T-cell (primary cell): ENCODE data around the gene TMEM61. TPM values are rescaled to one million over a fixed set of nuclear protein-coding genes. Genes with fewer than 3 reads are reported as not detected.

Experiments
- ATAC-seq, 4 experiments: fragments of 200-7000 bp in 3 of 4; fragments of 150-1000 bp in 1 of 4; cut with Tn5 transposase; replicated peaks in 1 of 4; 1 replicate in 3 of 4; 2 replicates in 1 of 4; pipeline ENCODE4 v1.10.0; 2021; ENCODE audit warnings: moderate library complexity in 3 of 4, mild to moderate bottlenecking in 2 of 4, moderate number of reproducible peaks in 1 of 4
- CTCF ChIA-PET, 2 donors: fragments of 300-600 bp; sonication (Branson Sonifier 250); formaldehyde crosslinking; loops; one replicate each; lab custom pipeline; 2022; ENCODE audit warnings: antibody characterized with exemption in 2 of 2; lab: Charles Lee
- POLR2A ChIA-PET, 2 donors: fragments of 300-600 bp; sonication (Branson Sonifier 250); formaldehyde crosslinking; loops; one replicate each; lab custom pipeline; 2022; ENCODE audit warnings: antibody characterized with exemption in 2 of 2; lab: Charles Lee
- DNase-seq, 35 experiments: peaks; one replicate each; pipeline versions ENCODE4 v3.0.0 to v3.0.0-alpha.2; 2013 to 2023
- H3K27ac ChIP-seq: one replicate; pipeline ENCODE4 v1.5.1; 2013; ENCODE audit warnings: low read length
- H3K27me3 ChIP-seq, 2 experiments: replicated peaks in 1 of 2; 1 replicate in 1 of 2; 2 replicates in 1 of 2; pipeline versions ENCODE4 v1.6.1 to v1.7.0; 2013; ENCODE audit warnings: low read length in 1 of 2, mixed read lengths in 1 of 2; ENCODE audit not compliant: control insufficient read depth in 2 of 2, insufficient read depth in 2 of 2; ENCODE audit errors: extremely low read depth in 1 of 2
- H3K36me3 ChIP-seq, 2 donors: 1 replicate in 1 of 2; 2 replicates in 1 of 2; pipeline versions ENCODE4 v1.6.1 to v1.7.0; 2013; ENCODE audit warnings: low read length in 1 of 2; ENCODE audit not compliant: control insufficient read depth in 2 of 2, insufficient read depth in 1 of 2; ENCODE audit errors: extremely low read depth in 1 of 2
- H3K4me1 ChIP-seq, 2 experiments: 1 replicate in 1 of 2; 2 replicates in 1 of 2; pipeline versions ENCODE4 v1.6.1 to v1.7.0; 2013; ENCODE audit warnings: low read length in 2 of 2, mixed read lengths in 1 of 2; ENCODE audit not compliant: insufficient read depth in 2 of 2, control insufficient read depth in 1 of 2; ENCODE audit errors: extremely low read depth in 1 of 2
- H3K4me3 ChIP-seq, 2 donors: 1 replicate in 1 of 2; 2 replicates in 1 of 2; pipeline versions ENCODE4 v1.5.1 to v1.7.0; 2013; ENCODE audit warnings: mild to moderate bottlenecking in 2 of 2, low read length in 1 of 2, moderate library complexity in 1 of 2; ENCODE audit not compliant: control insufficient read depth in 1 of 2; ENCODE audit errors: extremely low read depth in 1 of 2
- H3K9me3 ChIP-seq: 2 replicates; pipeline ENCODE4 v1.7.0; 2013
- H3K27ac Mint-ChIP-seq, 2 donors: one replicate each; pipeline ENCODE4 v1.8.0; 2020 to 2021; ENCODE audit warnings: mild to moderate bottlenecking in 2 of 2, mixed read lengths in 2 of 2
- H3K27me3 Mint-ChIP-seq, 2 donors: one replicate each; pipeline ENCODE4 v1.8.0; 2021 to 2022; ENCODE audit warnings: mixed read lengths in 2 of 2
- H3K36me3 Mint-ChIP-seq: one replicate; pipeline ENCODE4 v1.8.0; 2021; ENCODE audit warnings: mixed read lengths
- H3K4me1 Mint-ChIP-seq, 3 donors: one replicate each; pipeline ENCODE4 v1.8.0; 2020 to 2022; ENCODE audit warnings: mixed read lengths in 3 of 3, mild to moderate bottlenecking in 1 of 3
- H3K4me3 Mint-ChIP-seq, 3 donors: one replicate each; pipeline ENCODE4 v1.8.0; 2020 to 2022; ENCODE audit warnings: mild to moderate bottlenecking in 3 of 3, mixed read lengths in 3 of 3, moderate library complexity in 3 of 3
- H3K9me3 Mint-ChIP-seq, 3 donors: one replicate each; pipeline ENCODE4 v1.8.0; 2020 to 2022; ENCODE audit warnings: mixed read lengths in 3 of 3
- WGBS: methylation state at CpG from one replicate; pipeline ENCODE4 v1.1.5; 2013; ENCODE audit warnings: missing lambda C conversion rate; ENCODE audit not compliant: insufficient coverage; 5-methylcytosine and 5-hydroxymethylcytosine counted together
- total RNA-seq, 35 experiments: library from RNA in 6 of 35; stranded (reverse) in 6 of 35; fragments of 120-200 nt in 1 of 35; gene quantifications; one replicate each; pipeline versions ENCODE4 v1.2.1 to v1.2.4 and lab custom pipeline; 2013 to 2026

The TMEM61 gene
- total RNA-seq, 5 donors from 2014 or later (not counting 1 experiment from before 2014, with no cell fraction given), result not detected

DNA sequence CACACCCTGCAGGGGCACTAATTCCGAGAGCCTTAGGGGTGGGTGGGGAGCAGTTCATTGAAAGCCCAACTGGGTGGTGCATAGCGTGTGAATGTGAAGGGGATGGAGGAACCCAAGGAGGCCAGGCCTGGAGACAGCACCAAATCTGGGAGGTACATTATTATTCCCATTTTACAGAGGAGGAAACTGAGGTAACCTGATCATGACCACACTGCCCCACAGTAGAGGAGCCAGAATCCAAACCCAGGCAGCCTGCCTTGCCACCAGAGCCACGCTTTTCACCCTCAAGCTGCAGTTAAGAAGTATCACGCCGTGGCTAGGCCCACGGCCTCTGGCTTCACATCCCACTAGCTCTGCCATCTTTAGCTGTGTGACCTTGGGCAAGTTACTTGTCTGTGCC is 17.7 kb downstream of the TMEM61 start:
- peaks cover 0 to 27% of the 10 kb centered on the region in 2 experiments for H3K4me1 ChIP-seq
- 62% methylated on average over 2 of the region's 6 CpGs for WGBS

DNA sequence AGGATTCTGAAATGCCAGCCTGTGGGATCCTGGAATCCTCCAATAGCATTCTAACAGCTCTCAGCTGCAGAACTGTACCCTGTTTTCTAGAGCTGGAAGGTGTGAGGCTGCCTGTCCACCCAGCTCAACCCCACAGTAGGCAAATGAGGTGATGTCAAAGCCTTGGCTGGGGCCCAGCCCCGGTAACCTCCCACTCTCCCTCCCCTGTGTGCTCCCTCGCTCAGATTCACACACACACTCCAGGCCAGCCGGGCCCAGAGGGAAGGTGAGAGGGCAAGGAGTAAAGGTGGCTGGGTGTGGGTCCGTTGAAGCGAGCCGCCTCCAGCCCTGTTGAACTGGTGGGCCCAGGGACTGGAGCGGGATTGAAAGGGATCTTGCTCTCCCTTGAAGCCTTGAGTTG is 18.2 kb downstream of the TMEM61 start, which contains the start of gene BSND:
Gene BSND, plus strand, starts transcription at position 257 of the 400 bp plus-strand sequence. CDS start 254 bp downstream, outside the sequence.
- Mint-ChIP-seq H3K4me3 (no peak within 1 kb of the TSS), H3K27ac (no peak within 1 kb of the TSS), H3K36me3 (no peaks in the 10 kb centered on the region), H3K9me3 (no peaks in the 10 kb centered on the region), H3K27me3 (peaks cover 29 to 44% of the 10 kb centered on the region in 2 donors), H3K4me1 (peaks cover 24 to 26% (median 25%) of the 10 kb centered on the region in 3 donors)
- WGBS, result 95% methylated on average over 4 of the region's 7 CpGs
- ChIA-PET POLR2A (no interaction called here), CTCF (interaction anchor here in 1 of 2 donors (1.0 kb wide), 1 partner anchor 54 kb away, joined by 3 read pairs; no protein-coding TSS in a partner anchor)
- ATAC-seq, result no peak
- Histone ChIP-seq H3K4me3 (no peak within 1 kb of the TSS), H3K4me1 (peaks cover 0 to 27% of the 10 kb centered on the region in 2 experiments), H3K36me3 (no peaks in the 10 kb centered on the region), H3K9me3 (no peaks in the 10 kb centered on the region), H3K27me3 (peaks cover 7 to 67% of the 10 kb centered on the region in 2 experiments), H3K27ac (no peak within 1 kb of the TSS)
- no peak for DNase-seq

More for the DNA sequence above, 17.7 kb downstream of the TMEM61 start:
- ATAC-seq (no peak), DNase-seq (no peak)
- Mint-ChIP-seq H3K9me3 (no peaks in the 10 kb centered on the region), H3K36me3 (no peaks in the 10 kb centered on the region), H3K4me3 (no peak overlapping the region), H3K27ac (no peak overlapping the region), H3K27me3 (peaks cover 29 to 44% of the 10 kb centered on the region in 2 donors), H3K4me1 (peaks cover 24 to 26% (median 25%) of the 10 kb centered on the region in 3 donors)
- ChIA-PET POLR2A (no interaction called here), CTCF (interaction anchor here in 1 of 2 donors (1.0 kb wide), 1 partner anchor 53 kb away, joined by 3 read pairs; no protein-coding TSS in a partner anchor)
- Histone ChIP-seq H3K27me3 (peaks cover 7 to 67% of the 10 kb centered on the region in 2 experiments), H3K27ac (no peak overlapping the region), H3K36me3 (no peaks in the 10 kb centered on the region), H3K9me3 (no peaks in the 10 kb centered on the region), H3K4me3 (no peak overlapping the region)

DNA sequence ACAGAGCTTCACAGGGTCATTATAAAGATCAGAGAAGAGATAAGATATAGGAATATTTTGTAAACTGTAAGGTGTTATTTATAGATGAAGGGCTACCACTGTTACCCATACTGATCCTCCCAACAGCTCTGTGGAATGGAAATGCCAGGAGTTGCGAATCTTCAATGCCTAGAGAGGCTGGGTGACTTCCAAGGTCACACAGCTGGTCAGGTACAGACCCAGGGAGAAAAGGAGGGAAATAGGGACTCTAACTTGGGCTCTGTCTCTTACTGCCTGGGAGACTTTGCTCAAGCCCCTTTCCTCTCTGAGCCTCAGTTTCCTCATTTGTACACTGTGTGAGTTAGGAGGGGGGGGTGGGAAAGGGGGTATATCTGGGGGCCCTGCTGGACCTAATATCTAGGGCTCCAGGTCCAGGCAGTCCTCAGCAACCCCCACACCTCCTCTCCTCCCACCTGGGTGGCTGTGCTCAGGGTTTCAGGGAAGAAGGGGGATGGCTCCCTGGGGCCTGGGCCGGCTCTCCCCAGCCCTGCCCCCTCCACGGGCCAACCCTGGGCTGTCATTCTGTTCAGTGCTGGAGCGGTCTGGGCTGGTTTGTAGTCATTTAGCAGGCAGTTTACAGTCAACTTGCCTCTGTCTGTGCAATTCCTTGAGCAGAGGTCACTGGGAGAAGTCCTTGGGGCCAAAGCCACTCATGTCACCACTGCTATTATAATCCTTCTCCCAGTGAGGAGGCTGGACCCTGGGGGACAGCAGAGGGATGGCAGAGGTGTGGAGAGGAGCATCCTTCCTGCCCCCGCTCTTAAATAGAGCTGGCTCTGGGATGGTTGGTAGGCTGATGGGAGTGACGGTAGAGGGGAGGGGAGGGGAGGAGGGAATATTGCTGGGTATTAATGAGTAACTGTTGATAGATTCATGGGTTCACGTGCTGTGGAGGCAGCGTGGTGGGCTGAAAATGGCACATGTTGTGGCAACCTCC is 20.0 kb downstream of the TMEM61 start:
- Histone ChIP-seq H3K9me3 (no peaks in the 10 kb centered on the region), H3K27me3 (peaks cover 7 to 62% of the 10 kb centered on the region in 2 experiments), H3K27ac (no peak overlapping the region), H3K36me3 (no peaks in the 10 kb centered on the region), H3K4me1 (peaks cover 0 to 22% of the 10 kb centered on the region in 2 experiments), H3K4me3 (no peak overlapping the region)
- H3K4me3 Mint-ChIP-seq, result no peak overlapping the region
- 100% methylated on average over 1 of the region's 8 CpGs for WGBS
- no peak for DNase-seq
- H3K9me3 Mint-ChIP-seq, result no peaks in the 10 kb centered on the region
- POLR2A ChIA-PET, result no interaction called here
- ATAC-seq, result no peak
- no peaks in the 10 kb centered on the region for H3K36me3 Mint-ChIP-seq
- peaks cover 24 to 38% of the 10 kb centered on the region in 2 donors for H3K27me3 Mint-ChIP-seq
- CTCF ChIA-PET, result no interaction called here
- H3K27ac Mint-ChIP-seq, result no peak overlapping the region
- peaks cover 19 to 20% (median 19%) of the 10 kb centered on the region in 3 donors for H3K4me1 Mint-ChIP-seq

DNA sequence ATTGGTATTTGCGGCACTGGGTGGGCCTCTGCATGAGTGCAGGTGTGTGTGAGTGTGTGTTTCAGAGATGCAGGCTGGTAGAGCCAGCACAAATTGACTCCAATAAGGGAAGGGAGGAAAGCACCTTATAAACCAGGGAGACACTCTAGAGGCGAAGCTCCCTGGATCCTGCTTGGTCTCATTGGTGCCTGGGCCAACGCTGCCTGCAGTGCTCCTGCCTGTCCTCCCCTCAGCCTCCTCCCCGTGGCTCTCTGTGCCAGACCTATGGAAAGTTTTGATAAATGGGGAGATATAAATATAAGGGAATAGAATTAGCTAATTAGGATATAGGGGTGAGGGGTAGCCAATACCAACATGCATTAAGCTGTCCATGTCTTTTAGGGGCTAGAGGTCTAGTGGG is 20.9 kb downstream of the TMEM61 start:
- Histone ChIP-seq H3K27ac (no peak overlapping the region), H3K27me3 (peaks cover 7 to 53% of the 10 kb centered on the region in 2 experiments), H3K36me3 (no peaks in the 10 kb centered on the region), H3K9me3 (no peaks in the 10 kb centered on the region), H3K4me1 (peaks cover 0 to 13% of the 10 kb centered on the region in 2 experiments), H3K4me3 (no peak overlapping the region)
- 76% methylated on average over 2 of the region's 4 CpGs for WGBS
- peaks cover 10 to 11% (median 10%) of the 10 kb centered on the region in 3 donors for H3K4me1 Mint-ChIP-seq
- POLR2A ChIA-PET, result no interaction called here
- H3K9me3 Mint-ChIP-seq, result no peaks in the 10 kb centered on the region
- H3K36me3 Mint-ChIP-seq, result no peaks in the 10 kb centered on the region
- H3K4me3 Mint-ChIP-seq, result no peak overlapping the region
- ATAC-seq (no peak), DNase-seq (no peak)
- no peak overlapping the region for H3K27ac Mint-ChIP-seq
- peaks cover 16 to 29% of the 10 kb centered on the region in 2 donors for H3K27me3 Mint-ChIP-seq
- CTCF ChIA-PET, result interaction anchor here in 1 of 2 donors (1.5 kb wide), 1 partner anchor 56 kb away, joined by 4 read pairs; no protein-coding TSS in a partner anchor

DNA sequence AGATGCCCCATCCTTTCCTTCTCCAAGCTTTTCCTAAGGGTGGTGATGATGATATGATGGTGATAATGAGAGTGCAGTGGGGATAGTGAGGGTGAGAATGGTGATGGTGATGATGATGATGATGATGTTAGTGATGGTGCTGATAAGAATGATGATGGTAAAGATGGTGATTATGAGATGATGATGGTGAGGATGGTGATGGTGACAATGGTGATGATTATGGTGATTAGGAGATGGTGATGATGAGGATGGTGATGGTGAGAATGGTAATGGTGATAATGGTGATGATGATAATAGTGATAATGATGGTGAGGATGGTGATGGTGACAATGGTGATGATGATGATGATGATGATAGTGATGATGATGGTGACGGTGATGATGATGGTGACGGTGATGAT is 22.3 kb downstream of the TMEM61 start:
- Histone ChIP-seq H3K4me1 (no peaks in the 10 kb centered on the region), H3K9me3 (no peaks in the 10 kb centered on the region), H3K4me3 (no peak overlapping the region), H3K36me3 (no peaks in the 10 kb centered on the region), H3K27me3 (peaks cover 7 to 39% of the 10 kb centered on the region in 2 experiments), H3K27ac (no peak overlapping the region)
- Mint-ChIP-seq H3K4me1 (no peaks in the 10 kb centered on the region), H3K27ac (no peak overlapping the region), H3K9me3 (no peaks in the 10 kb centered on the region), H3K27me3 (peaks cover 7 to 16% of the 10 kb centered on the region in 2 donors), H3K36me3 (no peaks in the 10 kb centered on the region), H3K4me3 (no peak overlapping the region)
- no peak for DNase-seq
- ChIA-PET CTCF (interaction anchor here (1.0 to 1.5 kb wide), 2 partner anchors 58 kb away, joined by 4 read pairs; no protein-coding TSS in a partner anchor), POLR2A (no interaction called here)
- no peak for ATAC-seq
- no CpG with 5 or more reads among the region's 2 CpGs for WGBS

DNA sequence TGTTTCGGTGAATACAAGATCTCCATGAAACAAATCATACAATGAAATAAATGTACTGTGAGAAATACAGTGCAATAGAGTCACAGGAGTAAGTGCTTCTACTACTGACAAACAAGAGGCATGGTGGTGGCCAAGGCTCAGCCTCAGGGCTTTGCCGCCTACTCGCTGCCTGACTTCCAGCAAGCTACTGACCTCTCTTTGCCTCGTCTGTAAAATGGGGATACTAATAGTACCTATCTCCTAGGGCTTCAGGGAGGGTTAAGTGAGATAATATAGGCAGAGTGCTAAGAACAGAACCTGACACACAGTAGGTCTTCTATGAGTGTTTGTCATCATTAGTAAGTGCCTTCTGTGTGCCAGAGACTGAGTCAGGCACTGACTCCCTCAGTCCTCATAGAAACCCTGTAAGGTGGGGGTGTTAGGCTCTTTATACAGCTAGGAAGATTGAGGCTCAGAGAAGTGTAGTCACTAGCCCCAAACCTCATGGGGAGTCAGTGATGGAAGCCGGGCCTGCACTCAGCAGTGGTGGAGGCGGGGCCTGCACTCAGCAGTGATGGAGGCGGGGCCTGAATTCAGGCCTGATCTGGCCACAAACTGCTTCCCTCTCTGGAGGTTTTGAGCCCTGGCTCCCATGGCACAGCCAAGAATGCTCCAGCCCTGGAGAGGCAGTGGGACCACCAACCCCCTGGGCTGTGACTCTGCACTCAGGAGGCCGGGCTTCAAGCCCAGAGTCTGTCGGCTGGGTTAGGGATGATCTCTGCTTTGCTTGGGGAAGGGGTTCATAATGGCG is 25.1 kb downstream of the TMEM61 start:
- H3K4me1 Mint-ChIP-seq, result no peaks in the 10 kb centered on the region
- WGBS, result 87% methylated on average over 6 of the region's 10 CpGs
- Histone ChIP-seq H3K27me3 (peaks cover 0 to 17% of the 10 kb centered on the region in 2 experiments), H3K4me3 (no peak overlapping the region), H3K27ac (no peak overlapping the region), H3K9me3 (no peaks in the 10 kb centered on the region), H3K36me3 (no peaks in the 10 kb centered on the region), H3K4me1 (no peaks in the 10 kb centered on the region)
- no peaks in the 10 kb centered on the region for H3K36me3 Mint-ChIP-seq
- H3K27me3 Mint-ChIP-seq, result peaks cover 0 to 3% of the 10 kb centered on the region in 2 donors
- ChIA-PET POLR2A (no interaction called here), CTCF (no interaction called here)
- no peak for ATAC-seq
- DNase-seq, result no peak
- no peak overlapping the region for H3K4me3 Mint-ChIP-seq
- no peak overlapping the region for H3K27ac Mint-ChIP-seq
- no peaks in the 10 kb centered on the region for H3K9me3 Mint-ChIP-seq
